Caco-2 (cell line): ENCODE results near the gene SNAPC2. TPM values are rescaled to one million over a fixed set of nuclear protein-coding genes. Genes with fewer than 3 reads are reported as not detected.

ENCODE experiments used
- BruUV-seq: library from RNA; stranded (reverse); fragments of 400-500 nt; replicated peaks from 2 replicates; lab custom pipeline; 2021; lab: Mats Ljungman, UMichigan
- CTCF ChIA-PET: fragments of 300-600 bp; sonication (Branson Sonifier 250); formaldehyde crosslinking; loops from one replicate; lab custom pipeline; 2022; ENCODE audit warnings: antibody characterized with exemption; lab: Charles Lee
- POLR2A ChIA-PET: fragments of 300-600 bp; sonication (Branson Sonifier 250); formaldehyde crosslinking; loops from one replicate; lab custom pipeline; 2022; ENCODE audit warnings: antibody characterized with exemption; lab: Charles Lee
- DNase-seq, 2 experiments: peaks; one replicate each; pipeline versions ENCODE4 v3.0.0 to v3.0.0-alpha.2; 2020 to 2022
- H3K27me3 ChIP-seq: replicated peaks from 2 replicates; pipeline ENCODE4 v1.6.0; 2011; ENCODE audit warnings: low read length; ENCODE audit not compliant: control insufficient read depth, insufficient read depth
- H3K36me3 ChIP-seq: 2 replicates; pipeline ENCODE4 v1.5.1; 2011; ENCODE audit warnings: low read length; ENCODE audit not compliant: control insufficient read depth, insufficient read depth
- H3K4me1 ChIP-seq: fragments of 250-450 bp; sonication (Bioruptor Pico); 2 replicates; pipeline ENCODE4 v1.5.1; 2020; ENCODE audit warnings: mild to moderate bottlenecking
- H3K4me3 ChIP-seq: 2 replicates; pipeline ENCODE4 v1.5.1; 2011; ENCODE audit warnings: low read depth, mild to moderate bottlenecking, control low read depth, low read length
- H3K9me3 ChIP-seq: fragments of 250-450 bp; sonication (Bioruptor Pico); 2 replicates; pipeline ENCODE4 v1.5.1; 2020; ENCODE audit warnings: mild to moderate bottlenecking, moderate library complexity
- H3K27ac Mint-ChIP-seq: one replicate; pipeline ENCODE4 v1.8.0; 2022; ENCODE audit warnings: mixed read lengths; ENCODE audit not compliant: unreplicated experiment
- H3K27me3 Mint-ChIP-seq: one replicate; pipeline ENCODE4 v1.8.0; 2022; ENCODE audit warnings: mixed read lengths; ENCODE audit not compliant: insufficient read depth, unreplicated experiment
- H3K36me3 Mint-ChIP-seq: one replicate; pipeline ENCODE4 v1.8.0; 2022; ENCODE audit warnings: mild to moderate bottlenecking, mixed read lengths; ENCODE audit not compliant: insufficient read depth, unreplicated experiment
- H3K4me1 Mint-ChIP-seq: one replicate; pipeline ENCODE4 v1.8.0; 2022; ENCODE audit warnings: low read depth, mixed read lengths; ENCODE audit not compliant: unreplicated experiment
- H3K4me3 Mint-ChIP-seq: one replicate; pipeline ENCODE4 v1.8.0; 2022; ENCODE audit warnings: mild to moderate bottlenecking, moderate library complexity, mixed read lengths; ENCODE audit not compliant: unreplicated experiment
- H3K9me3 Mint-ChIP-seq: one replicate; pipeline ENCODE4 v1.8.0; 2022; ENCODE audit warnings: mixed read lengths; ENCODE audit not compliant: unreplicated experiment
- intact Hi-C: fragments of 100-400 bp; cut with micrococcal nuclease; formaldehyde crosslinking; loops from one replicate; pipeline ENCODE4 v1.10.0; 2022; ENCODE audit not compliant: unreplicated experiment
- total RNA-seq: library from RNA; stranded (reverse); gene quantifications from 2 replicates; pipeline ENCODE4 v1.2.3, GENCODE V29; 2022
- TF ChIP-seq, protein P1 (sequence below), 2 experiments: fragments of 200-600 bp in 1 of 2; IDR thresholded peaks; 1 replicate in 1 of 2; 2 replicates in 1 of 2; pipeline versions ENCODE4 v1.5.1 to v1.8.0; 2011 to 2022; ENCODE audit warnings: antibody characterized with exemption in 1 of 2, control low read depth in 1 of 2, inconsistent platforms in 1 of 2, low read depth in 1 of 2, low read length in 1 of 2, mild to moderate bottlenecking in 1 of 2, moderate library complexity in 1 of 2; ENCODE audit not compliant: insufficient read depth in 1 of 2, severe bottlenecking in 1 of 2, unreplicated experiment in 1 of 2

The SNAPC2 gene
- total RNA-seq, 1 experiment from 2014 or later, result 10.4 TPM

DNA sequence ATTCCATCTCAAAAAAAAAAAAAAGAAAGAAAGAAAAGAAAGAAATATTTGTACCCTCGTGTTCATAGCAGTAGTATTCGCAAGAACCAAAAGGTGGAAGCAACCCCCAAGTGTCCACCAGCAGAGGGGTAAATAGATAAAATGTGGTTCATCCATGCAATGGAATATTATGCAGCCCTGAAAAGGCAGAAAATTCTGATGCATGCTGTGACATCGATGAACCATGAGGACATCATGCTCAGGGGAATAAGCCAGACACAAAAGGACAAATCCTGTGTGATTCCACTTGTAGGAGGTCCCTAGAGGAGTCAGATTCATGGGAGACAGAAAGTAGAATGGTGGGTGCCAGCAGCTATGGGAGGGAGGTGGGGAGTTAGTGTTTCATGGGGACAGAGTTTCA, 38.2 kb upstream of the SNAPC2 start:
- Mint-ChIP-seq H3K27ac (no peak overlapping the region), H3K4me1 (no peaks in the 10 kb centered on the region), H3K4me3 (no peak overlapping the region), H3K27me3 (no peaks in the 10 kb centered on the region), H3K9me3 (no peaks in the 10 kb centered on the region), H3K36me3 (no peaks in the 10 kb centered on the region)
- TF ChIP-seq, protein P1, sequence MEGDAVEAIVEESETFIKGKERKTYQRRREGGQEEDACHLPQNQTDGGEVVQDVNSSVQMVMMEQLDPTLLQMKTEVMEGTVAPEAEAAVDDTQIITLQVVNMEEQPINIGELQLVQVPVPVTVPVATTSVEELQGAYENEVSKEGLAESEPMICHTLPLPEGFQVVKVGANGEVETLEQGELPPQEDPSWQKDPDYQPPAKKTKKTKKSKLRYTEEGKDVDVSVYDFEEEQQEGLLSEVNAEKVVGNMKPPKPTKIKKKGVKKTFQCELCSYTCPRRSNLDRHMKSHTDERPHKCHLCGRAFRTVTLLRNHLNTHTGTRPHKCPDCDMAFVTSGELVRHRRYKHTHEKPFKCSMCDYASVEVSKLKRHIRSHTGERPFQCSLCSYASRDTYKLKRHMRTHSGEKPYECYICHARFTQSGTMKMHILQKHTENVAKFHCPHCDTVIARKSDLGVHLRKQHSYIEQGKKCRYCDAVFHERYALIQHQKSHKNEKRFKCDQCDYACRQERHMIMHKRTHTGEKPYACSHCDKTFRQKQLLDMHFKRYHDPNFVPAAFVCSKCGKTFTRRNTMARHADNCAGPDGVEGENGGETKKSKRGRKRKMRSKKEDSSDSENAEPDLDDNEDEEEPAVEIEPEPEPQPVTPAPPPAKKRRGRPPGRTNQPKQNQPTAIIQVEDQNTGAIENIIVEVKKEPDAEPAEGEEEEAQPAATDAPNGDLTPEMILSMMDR (IDR thresholded peaks at IDR 0.05; ENCODE audit: insufficient read depth in 1 of 2, low read depth in 1 of 2, low read length in 1 of 2, severe bottlenecking in 1 of 2, unreplicated experiment in 1 of 2), result no peak
- intact Hi-C loops, result no loop called here
- no peak for DNase-seq
- Histone ChIP-seq H3K9me3 (no peaks in the 10 kb centered on the region), H3K4me1 (no peaks in the 10 kb centered on the region), H3K27me3 (no peaks in the 10 kb centered on the region), H3K36me3 (no peaks in the 10 kb centered on the region), H3K4me3 (no peak overlapping the region)
- ChIA-PET POLR2A (no interaction called here), CTCF (interaction anchor here (0.6 kb wide), 1 partner anchor 1994 kb away, joined by 3 read pairs; no protein-coding TSS in a partner anchor)
- BruUV-seq, result no TSS peak

DNA sequence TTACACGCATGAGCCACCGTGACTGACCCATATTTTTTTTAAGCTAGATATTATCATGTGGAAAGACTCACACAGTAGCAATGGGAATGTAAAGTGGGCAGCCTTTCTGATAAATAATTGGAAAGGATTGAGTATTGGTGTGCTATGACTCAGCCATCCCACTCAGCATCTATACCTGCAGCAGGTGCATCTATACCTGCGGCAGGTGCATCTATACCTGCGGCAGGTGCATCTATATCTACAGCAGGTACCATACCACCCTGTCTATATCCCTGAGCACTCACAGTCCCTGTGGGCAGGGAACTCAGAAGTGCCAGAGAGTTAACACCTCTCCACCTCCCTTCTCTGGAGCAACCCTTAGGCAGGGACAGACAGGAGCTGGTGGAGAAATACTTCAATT, 37.0 kb upstream of the SNAPC2 start:
- no peaks in the 10 kb centered on the region for H3K4me1 Mint-ChIP-seq
- Histone ChIP-seq H3K36me3 (no peaks in the 10 kb centered on the region), H3K27me3 (no peaks in the 10 kb centered on the region), H3K4me3 (no peak overlapping the region), H3K4me1 (peaks cover 7% of the 10 kb centered on the region; the same call in 1 of the 2 replicates), H3K9me3 (no peaks in the 10 kb centered on the region)
- no peaks in the 10 kb centered on the region for H3K36me3 Mint-ChIP-seq
- ChIA-PET CTCF (interaction anchor here (1.3 kb wide), 1 partner anchor 14 kb away, joined by 8 read pairs; no protein-coding TSS in a partner anchor), POLR2A (no interaction called here)
- H3K27me3 Mint-ChIP-seq, result no peaks in the 10 kb centered on the region
- no peak overlapping the region for H3K4me3 Mint-ChIP-seq
- DNase-seq, result no peak
- TF ChIP-seq, protein P1 (IDR thresholded peaks at IDR 0.05; ENCODE audit: insufficient read depth in 1 of 2, low read depth in 1 of 2, low read length in 1 of 2, severe bottlenecking in 1 of 2, unreplicated experiment in 1 of 2), result no peak
- H3K9me3 Mint-ChIP-seq, result no peaks in the 10 kb centered on the region
- intact Hi-C loops, result no loop called here
- H3K27ac Mint-ChIP-seq, result no peak overlapping the region
- BruUV-seq, result no TSS peak

DNA sequence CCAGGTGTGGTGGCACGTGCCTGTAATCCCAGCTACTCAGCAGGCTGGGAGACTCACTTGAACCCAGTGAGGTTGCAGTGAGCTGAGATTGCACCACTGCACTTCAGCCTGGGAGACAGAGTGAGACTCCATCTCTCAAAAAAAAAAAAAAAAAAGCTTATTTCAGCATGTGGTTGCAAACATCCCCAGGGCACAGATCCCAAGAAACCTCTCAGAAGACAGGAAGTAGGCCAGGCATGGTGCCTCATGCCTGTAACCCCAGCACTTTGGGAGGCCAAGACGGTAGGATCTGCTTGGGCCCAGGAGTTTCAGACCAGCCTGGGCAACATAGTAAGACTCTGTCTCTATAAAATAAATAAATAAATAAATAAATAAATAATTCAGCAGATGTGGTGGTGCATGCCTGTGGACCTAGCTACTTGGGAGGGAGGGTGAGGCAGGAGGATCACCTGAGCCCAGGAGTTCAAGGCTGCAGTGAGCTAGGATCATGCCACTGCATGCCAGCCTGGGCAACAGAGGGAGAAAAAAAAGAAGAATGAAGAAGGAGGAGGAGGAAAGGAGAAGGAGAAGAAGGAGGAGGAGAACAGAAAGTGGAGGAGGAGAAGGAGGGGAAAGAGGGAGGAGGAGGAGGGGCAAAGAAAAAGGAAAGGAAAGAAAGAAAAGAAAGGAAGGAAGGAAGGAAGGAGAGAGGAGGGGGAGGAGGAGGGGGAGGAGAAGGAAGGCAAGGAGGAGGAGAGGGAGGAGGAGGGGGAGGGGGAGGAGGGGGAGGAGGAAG, 36.2 kb upstream of the SNAPC2 start:
- H3K4me1 ChIP-seq, result peaks cover 9% of the 10 kb centered on the region; the same call in 1 of the 2 replicates
- no peaks in the 10 kb centered on the region for H3K9me3 Mint-ChIP-seq
- no peak overlapping the region for H3K4me3 ChIP-seq
- no peak overlapping the region for H3K27ac Mint-ChIP-seq
- no peaks in the 10 kb centered on the region for H3K36me3 ChIP-seq
- H3K36me3 Mint-ChIP-seq, result no peaks in the 10 kb centered on the region
- H3K27me3 ChIP-seq, result no peaks in the 10 kb centered on the region
- no peaks in the 10 kb centered on the region for H3K27me3 Mint-ChIP-seq
- TF ChIP-seq, protein P1 (IDR thresholded peaks at IDR 0.05; ENCODE audit: insufficient read depth in 1 of 2, low read depth in 1 of 2, low read length in 1 of 2, severe bottlenecking in 1 of 2, unreplicated experiment in 1 of 2), result no peak
- ChIA-PET CTCF (interaction anchor here (1.3 kb wide), 1 partner anchor 15 kb away, joined by 8 read pairs; no protein-coding TSS in a partner anchor), POLR2A (no interaction called here)
- no peak overlapping the region for H3K4me3 Mint-ChIP-seq
- no peaks in the 10 kb centered on the region for H3K4me1 Mint-ChIP-seq
- no peaks in the 10 kb centered on the region for H3K9me3 ChIP-seq
- BruUV-seq, result no TSS peak
- no peak for DNase-seq
- intact Hi-C loops, result no loop called here
